ENCODE results near the gene C5AR2. TPM values are rescaled to one million over a fixed set of nuclear protein-coding genes. Genes with fewer than 3 reads are reported as not detected.

C5AR2 gene
- total and polyA plus RNA-seq, 2 donors (not counting 1 experiment from before 2014, with no cell fraction given), result under 0.01 to 0.08 TPM

- Histone ChIP-seq H3K4me2 (ENCODE audit: extremely low read depth, insufficient read depth, low read length) (no peak overlapping the region), H3K4me1 (ENCODE audit: control insufficient read depth, extremely low read depth, insufficient read depth, low read length) (no peaks in the 10 kb centered on the region), H2AFZ (ENCODE audit: low read length) (no peak overlapping the region), H3K36me3 (ENCODE audit: control insufficient read depth, insufficient read depth, low read length) (no peaks in the 10 kb centered on the region), H4K20me1 (ENCODE audit: control insufficient read depth, extremely low read depth, insufficient read depth, low read length) (no peaks in the 10 kb centered on the region), H3K27me3 (ENCODE audit: control insufficient read depth, insufficient read depth, low read length) (peaks cover 11% of the 10 kb centered on the region), H3K79me2 (ENCODE audit: control insufficient read depth, insufficient read depth, low read length) (no peaks in the 10 kb centered on the region), H3K4me3 (replicated peaks in 1 of 4; ENCODE audit: control extremely low read depth in 1 of 4, insufficient read depth in 1 of 4, low read depth in 3 of 4, low read length in 4 of 4) (no peak overlapping the region), H3K9me3 (ENCODE audit: control insufficient read depth, insufficient read depth, low read depth, low read length) (no peaks in the 10 kb centered on the region), H3K27ac (ENCODE audit: insufficient read depth, low read length) (no peak overlapping the region), H3K9ac (ENCODE audit: insufficient read depth, low read length) (no peak overlapping the region)
- no peak for DNase-seq (ENCODE audit: low read depth in 2 of 2)
- no peak for TF ChIP-seq EZH2 (IDR thresholded peaks at IDR 0.05; ENCODE audit: low read length, missing control alignments)
- no peak for TF ChIP-seq CTCF (conservative IDR thresholded peaks at IDR 0.05 in 1 of 2, IDR thresholded peaks at IDR 0.05 in 1 of 2; ENCODE audit: low read depth in 1 of 2, low read length in 2 of 2)
Measured at GRCh38 chr19:47323872-47324271, 8.1 kb upstream of the C5AR2 start.

GRCh38 chr19:47324502-47324901, 7.5 kb upstream of the C5AR2 start:
- no peak overlapping the region for H2AFZ ChIP-seq (ENCODE audit: low read length)
- H3K36me3 ChIP-seq (ENCODE audit: control insufficient read depth, insufficient read depth, low read length), result no peaks in the 10 kb centered on the region
- no peak for DNase-seq (ENCODE audit: low read depth in 2 of 2)
- no peaks in the 10 kb centered on the region for H3K9me3 ChIP-seq (ENCODE audit: control insufficient read depth, insufficient read depth, low read depth, low read length)
- no peaks in the 10 kb centered on the region for H3K79me2 ChIP-seq (ENCODE audit: control insufficient read depth, insufficient read depth, low read length)
- no peak overlapping the region for H3K27ac ChIP-seq (ENCODE audit: insufficient read depth, low read length)
- no peaks in the 10 kb centered on the region for H4K20me1 ChIP-seq (ENCODE audit: control insufficient read depth, extremely low read depth, insufficient read depth, low read length)
- H3K4me2 ChIP-seq (ENCODE audit: extremely low read depth, insufficient read depth, low read length), result no peak overlapping the region
- no peak overlapping the region for H3K4me3 ChIP-seq (replicated peaks in 1 of 4; ENCODE audit: control extremely low read depth in 1 of 4, insufficient read depth in 1 of 4, low read depth in 3 of 4, low read length in 4 of 4)
- TF ChIP-seq EZH2 (IDR thresholded peaks at IDR 0.05; ENCODE audit: low read length, missing control alignments) (no peak), CTCF (conservative IDR thresholded peaks at IDR 0.05 in 1 of 2, IDR thresholded peaks at IDR 0.05 in 1 of 2; ENCODE audit: low read depth in 1 of 2, low read length in 2 of 2) (no peak)
- peaks cover 11% of the 10 kb centered on the region for H3K27me3 ChIP-seq (ENCODE audit: control insufficient read depth, insufficient read depth, low read length)
- H3K4me1 ChIP-seq (ENCODE audit: control insufficient read depth, extremely low read depth, insufficient read depth, low read length), result no peaks in the 10 kb centered on the region
- no peak overlapping the region for H3K9ac ChIP-seq (ENCODE audit: insufficient read depth, low read length)

GRCh38 chr19:47330466-47330869, 1.5 kb upstream of the C5AR2 start:
- Histone ChIP-seq H3K9ac (ENCODE audit: insufficient read depth, low read length) (peak overlapping the region; percentile 7), H2AFZ (ENCODE audit: low read length) (peak overlapping the region; percentile 78)

More at GRCh38 chr19:47330466-47330869, 1.5 kb upstream of the C5AR2 start:
- Histone ChIP-seq H3K9me3 (ENCODE audit: control insufficient read depth, insufficient read depth, low read depth, low read length) (no peaks in the 10 kb centered on the region), H3K79me2 (ENCODE audit: control insufficient read depth, insufficient read depth, low read length) (no peaks in the 10 kb centered on the region), H4K20me1 (ENCODE audit: control insufficient read depth, extremely low read depth, insufficient read depth, low read length) (no peaks in the 10 kb centered on the region), H3K4me3 (replicated peaks in 1 of 4; ENCODE audit: control extremely low read depth in 1 of 4, insufficient read depth in 1 of 4, low read depth in 3 of 4, low read length in 4 of 4) (no peak overlapping the region), H3K36me3 (ENCODE audit: control insufficient read depth, insufficient read depth, low read length) (no peaks in the 10 kb centered on the region), H3K27me3 (ENCODE audit: control insufficient read depth, insufficient read depth, low read length) (no peaks in the 10 kb centered on the region), H3K4me1 (ENCODE audit: control insufficient read depth, extremely low read depth, insufficient read depth, low read length) (no peaks in the 10 kb centered on the region), H3K27ac (ENCODE audit: insufficient read depth, low read length) (no peak overlapping the region), H3K4me2 (ENCODE audit: extremely low read depth, insufficient read depth, low read length) (no peak overlapping the region)
- DNase-seq (ENCODE audit: low read depth in 2 of 2), result peak in 1 of 2 donors; percentile 57
- TF ChIP-seq EZH2 (IDR thresholded peaks at IDR 0.05; ENCODE audit: low read length, missing control alignments), result no peak
- TF ChIP-seq CTCF (conservative IDR thresholded peaks at IDR 0.05 in 1 of 2, IDR thresholded peaks at IDR 0.05 in 1 of 2; ENCODE audit: low read depth in 1 of 2, low read length in 2 of 2), result no peak

Data from fibroblast of lung (primary cell).